H1 (cell line): Measurements from ENCODE around the gene CD99. TPM values are rescaled to one million over a fixed set of nuclear protein-coding genes. Genes with fewer than 3 reads are reported as not detected.

Experiments used
- CTCF ChIA-PET: fragments of 300-600 bp; sonication (Branson Sonifier 250); formaldehyde crosslinking; loops from one replicate; lab custom pipeline; 2021; ENCODE audit not compliant: partially characterized antibody; lab: Charles Lee
- POLR2A ChIA-PET: fragments of 300-600 bp; sonication (Branson Sonifier 250); formaldehyde crosslinking; loops from one replicate; lab custom pipeline; 2021; ENCODE audit warnings: inconsistent platforms; ENCODE audit not compliant: partially characterized antibody; lab: Charles Lee
- DNase-seq, 2 experiments: peaks; one replicate each; pipeline versions ENCODE4 v3.0.0 to v3.0.0-alpha.2; 2010 to 2022; ENCODE audit warnings: low spot score in 2 of 2, low read depth in 1 of 2, mixed read lengths in 1 of 2
- FAIRE-seq: peaks from 2 replicates; lab custom pipeline; 2011; peaks lifted over from hg19 to GRCh38; lab: Jason Lieb, UNC
- H2AFZ ChIP-seq: 2 replicates; pipeline ENCODE4 v1.8.1; 2012; ENCODE audit warnings: low read length, inconsistent platforms
- H2AK5ac ChIP-seq: 2 replicates; pipeline ENCODE4 v1.6.1; 2013; ENCODE audit warnings: low read depth, low read length
- H2BK120ac ChIP-seq: replicated peaks from 2 replicates; pipeline ENCODE3; 2013; ENCODE audit warnings: low read depth, low read length, inconsistent platforms
- H2BK12ac ChIP-seq: 2 replicates; pipeline ENCODE4 v1.6.1; 2013; ENCODE audit warnings: low read depth, low read length
- H2BK15ac ChIP-seq: 2 replicates; pipeline ENCODE4 v1.6.1; 2013; ENCODE audit warnings: low read length
- H2BK20ac ChIP-seq: 2 replicates; pipeline ENCODE4 v1.6.1; 2013; ENCODE audit warnings: low read length
- H2BK5ac ChIP-seq: 2 replicates; pipeline ENCODE4 v1.6.1; 2013; ENCODE audit warnings: low read depth, low read length
- H3K14ac ChIP-seq: 2 replicates; pipeline ENCODE4 v1.6.1; 2013; ENCODE audit warnings: inconsistent platforms; ENCODE audit not compliant: insufficient read length
- H3K18ac ChIP-seq: 2 replicates; pipeline ENCODE4 v1.6.1; 2013; ENCODE audit warnings: low read length; ENCODE audit errors: extremely low read depth
- H3K23ac ChIP-seq: 2 replicates; pipeline ENCODE4 v1.6.1; 2013; ENCODE audit warnings: inconsistent platforms; ENCODE audit not compliant: insufficient read length
- H3K23me2 ChIP-seq: 2 replicates; pipeline ENCODE4 v1.6.1; 2013; ENCODE audit warnings: low read depth, low read length
- H3K27ac ChIP-seq: 2 replicates; pipeline ENCODE4 v1.6.1; 2011; ENCODE audit warnings: low read depth, low read length, inconsistent platforms
- H3K27me3 ChIP-seq, 4 experiments: replicated peaks in 1 of 4; 1 replicate in 1 of 4; 2 replicates in 3 of 4; pipeline versions ENCODE4 v1.6.1 to v1.8.1; 2011 to 2013; ENCODE audit warnings: low read length in 3 of 4, mild to moderate bottlenecking in 3 of 4, inconsistent platforms in 2 of 4, mixed read lengths in 2 of 4, moderate library complexity in 1 of 4; ENCODE audit not compliant: control insufficient read depth in 3 of 4, insufficient read depth in 3 of 4; ENCODE audit errors: extremely low read depth in 1 of 4
- H3K36me3 ChIP-seq, 4 experiments: 2 replicates each; pipeline versions ENCODE4 v1.6.1 to v1.8.1; 2011 to 2013; ENCODE audit warnings: mild to moderate bottlenecking in 4 of 4, low read length in 3 of 4, moderate library complexity in 2 of 4, control low read depth in 1 of 4, inconsistent platforms in 1 of 4; ENCODE audit not compliant: insufficient read depth in 4 of 4, control insufficient read depth in 2 of 4
- H3K4ac ChIP-seq: replicated peaks from 2 replicates; pipeline ENCODE3; 2013; ENCODE audit warnings: low read length, low read depth, mixed read lengths, inconsistent platforms; ENCODE audit not compliant: insufficient read length
- H3K4me1 ChIP-seq, 4 experiments: replicated peaks in 1 of 4; 1 replicate in 1 of 4; 2 replicates in 3 of 4; pipeline versions ENCODE4 v1.6.1 to v1.8.1; 2011 to 2013; ENCODE audit warnings: low read length in 3 of 4, inconsistent platforms in 2 of 4, mixed read lengths in 1 of 4; ENCODE audit not compliant: insufficient read depth in 4 of 4, control insufficient read depth in 3 of 4
- H3K4me2 ChIP-seq, 2 experiments: 2 replicates each; pipeline versions ENCODE4 v1.6.1 to v1.8.1; 2011 to 2013; ENCODE audit warnings: low read depth in 2 of 2, low read length in 2 of 2, control low read depth in 1 of 2, inconsistent platforms in 1 of 2, mild to moderate bottlenecking in 1 of 2; ENCODE audit not compliant: insufficient read depth in 1 of 2
- H3K4me3 ChIP-seq, 4 experiments: fragments of 200-600, 300-600 bp in 1 of 4; sonication (generic), shearing (Covaris generic), sonication (Bioruptor Twin) in 1 of 4; 2 replicates each; pipeline versions ENCODE4 v1.5.1 to v1.8.1; 2011 to 2016; ENCODE audit warnings: low read length in 4 of 4, low read depth in 3 of 4, control low read depth in 2 of 4, inconsistent platforms in 2 of 4, mild to moderate bottlenecking in 2 of 4, mixed read lengths in 1 of 4, moderate library complexity in 1 of 4; ENCODE audit not compliant: insufficient read depth in 2 of 4; ENCODE audit errors: extremely low read depth in 1 of 4
- H3K56ac ChIP-seq: replicated peaks from 2 replicates; pipeline ENCODE3; 2013; ENCODE audit warnings: low read depth, mild to moderate bottlenecking, mixed read lengths, low read length, inconsistent platforms; ENCODE audit not compliant: insufficient read length
- H3K79me1 ChIP-seq: 2 replicates; pipeline ENCODE4 v1.6.1; 2013; ENCODE audit warnings: low read depth, low read length, control low read depth
- H3K79me2 ChIP-seq, 2 experiments: 2 replicates each; pipeline versions ENCODE4 v1.6.1 to v1.8.1; 2012 to 2013; ENCODE audit warnings: low read length in 2 of 2, mild to moderate bottlenecking in 2 of 2, inconsistent platforms in 1 of 2; ENCODE audit not compliant: insufficient read depth in 2 of 2, control insufficient read depth in 1 of 2
- H3K9ac ChIP-seq, 4 experiments: replicated peaks in 1 of 4; 1 replicate in 1 of 4; 2 replicates in 3 of 4; pipeline versions ENCODE4 v1.6.1 to v1.8.1; 2011 to 2013; ENCODE audit warnings: low read depth in 3 of 4, low read length in 3 of 4, control low read depth in 2 of 4, mild to moderate bottlenecking in 2 of 4, moderate library complexity in 2 of 4, inconsistent platforms in 1 of 4; ENCODE audit errors: extremely low read depth in 1 of 4
- H3K9me3 ChIP-seq, 2 experiments: 2 replicates each; pipeline versions ENCODE4 v1.6.1 to v1.8.1; 2012 to 2013; ENCODE audit warnings: mild to moderate bottlenecking in 2 of 2, moderate library complexity in 2 of 2, control low read depth in 1 of 2, inconsistent platforms in 1 of 2, low read depth in 1 of 2, low read length in 1 of 2, mixed read lengths in 1 of 2; ENCODE audit not compliant: insufficient read depth in 2 of 2
- H4K20me1 ChIP-seq, 2 experiments: replicated peaks in 1 of 2; 2 replicates each; pipeline versions ENCODE3 to v1.8.1; 2011 to 2013; ENCODE audit warnings: inconsistent platforms in 2 of 2, low read length in 2 of 2, mild to moderate bottlenecking in 1 of 2; ENCODE audit not compliant: insufficient read depth in 2 of 2, control insufficient read depth in 1 of 2
- H4K5ac ChIP-seq: 2 replicates; pipeline ENCODE4 v1.6.1; 2013; ENCODE audit warnings: low read length, low read depth, mixed read lengths, inconsistent platforms; ENCODE audit not compliant: insufficient read length
- H4K8ac ChIP-seq: 2 replicates; pipeline ENCODE4 v1.8.0; 2013; ENCODE audit warnings: mild to moderate bottlenecking, moderate library complexity, low read length, inconsistent platforms; ENCODE audit not compliant: insufficient read depth; ENCODE audit errors: extremely low read depth
- H4K91ac ChIP-seq: replicated peaks from 2 replicates; pipeline ENCODE3; 2013; ENCODE audit warnings: low read length, mixed read lengths, inconsistent platforms; ENCODE audit not compliant: insufficient read length
- CEBPB ChIP-seq: IDR thresholded peaks from 2 replicates; pipeline ENCODE4 v1.6.1; 2012; ENCODE audit warnings: low read depth, low read length
- EGR1 ChIP-seq: IDR thresholded peaks from 2 replicates; pipeline ENCODE4 v1.6.1; 2011; ENCODE audit warnings: low read depth, low read length, borderline replicate concordance
- JUN ChIP-seq: IDR thresholded peaks from 2 replicates; pipeline ENCODE4 v1.6.1; 2011; ENCODE audit warnings: low read depth, mild to moderate bottlenecking, improper control_type of control experiment, low read length
- KDM4A ChIP-seq: IDR thresholded peaks from one replicate; pipeline ENCODE4 v1.7.1; 2012; ENCODE audit warnings: low read depth, mild to moderate bottlenecking, moderate library complexity, low read length, inconsistent platforms; ENCODE audit not compliant: severe bottlenecking
- RBBP5 ChIP-seq: IDR thresholded peaks from 2 replicates; pipeline ENCODE4 v1.7.1; 2012; ENCODE audit warnings: low read depth, mild to moderate bottlenecking, inconsistent platforms, low read length, moderate library complexity, borderline replicate concordance
- SIRT6 ChIP-seq: IDR thresholded peaks from one replicate; pipeline ENCODE4 v1.7.1; 2012; ENCODE audit warnings: low read length, inconsistent platforms
- TAF7 ChIP-seq: optimal IDR thresholded peaks from 2 replicates; pipeline ENCODE3; 2011; ENCODE audit warnings: low read depth, mild to moderate bottlenecking, inconsistent platforms, low read length, moderate library complexity, borderline replicate concordance
- WGBS, 2 experiments: shearing (Covaris generic) in 1 of 2; methylation state at CpG; one replicate each; pipeline versions ENCODE4 v1.1.6 to v1.1.7; 2013 to 2015; ENCODE audit warnings: low lambda C conversion rate in 2 of 2, mixed read lengths in 2 of 2, inconsistent platforms in 1 of 2, low coverage in 1 of 2, missing lambda C conversion rate in 1 of 2; ENCODE audit not compliant: insufficient replicate concordance in 2 of 2, insufficient coverage in 1 of 2, insufficient read length in 1 of 2; ENCODE audit errors: extremely low coverage in 1 of 2, missing lambda C conversion rate in 1 of 2; 5-methylcytosine and 5-hydroxymethylcytosine counted together
- polyA plus RNA-seq, 7 experiments: library from polyadenylated mRNA; depleted of rRNA in 3 of 7; stranded (reverse) in 5 of 7; unstranded in 2 of 7; fragments of >200 nt in 5 of 7; fragments of 200-250 nt in 2 of 7; gene quantifications; 1 replicate in 5 of 7; 2 replicates in 1 of 7; 4 replicates in 1 of 7; pipeline versions ENCODE4 v1.2.1 to v1.2.3, GENCODE V29; 2011 to 2013; ENCODE audit warnings: missing spikeins in 2 of 7, mixed read lengths in 2 of 7
- total RNA-seq: library from RNA; stranded (reverse); fragmentation: NEBNext Ultra II Directional; extraction: Animal tissue kit (Norgen Biotek cat#: 25700); gene quantifications from 2 replicates; pipeline ENCODE4 v1.2.1, GENCODE V29; 2021
- TF ChIP-seq, protein P1 (sequence below): IDR thresholded peaks from 2 replicates; pipeline ENCODE4 v1.6.1; 2011; ENCODE audit warnings: low read length, improper control_type of control experiment
- TF ChIP-seq, protein P2 (sequence below), 3 experiments: IDR thresholded peaks; 1 replicate in 2 of 3; 2 replicates in 1 of 3; pipeline versions ENCODE4 v1.5.1 to v1.6.1; 2011; ENCODE audit warnings: low read length in 3 of 3, mild to moderate bottlenecking in 3 of 3, inconsistent platforms in 2 of 3, low read depth in 1 of 3, moderate library complexity in 1 of 3; ENCODE audit not compliant: insufficient read depth in 1 of 3; ENCODE audit errors: control extremely low read depth in 1 of 3

The CD99 gene
- total and polyA plus RNA-seq, 2 of the 8 experiments (the other 6 are each of a cell fraction or from before 2014, with no cell fraction given) = 30.1 to 47.8 TPM

DNA sequence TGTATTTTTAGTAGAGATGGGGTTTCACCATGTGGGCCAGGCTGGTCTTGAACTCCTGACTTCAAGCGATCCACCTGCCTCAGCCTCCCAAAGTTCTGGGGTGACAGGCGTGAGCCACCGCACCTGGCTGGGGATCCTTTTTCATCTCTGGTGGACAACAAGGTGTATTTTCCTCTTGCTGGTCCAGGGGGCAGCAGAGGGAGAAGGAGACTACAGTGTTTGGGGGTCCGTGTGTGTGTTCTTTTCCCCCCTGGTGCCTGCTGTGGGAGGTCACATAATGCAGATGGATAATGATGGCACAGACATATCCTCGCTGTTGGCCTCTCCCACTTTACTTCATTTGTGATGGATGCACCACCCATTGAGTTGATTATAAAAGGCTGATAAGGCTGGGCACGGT, 39.0 kb upstream of the CD99 start:
- H3K4me3 ChIP-seq = no peak overlapping the region
- no peaks in the 10 kb centered on the region for H3K79me2 ChIP-seq
- no peak overlapping the region for H3K9ac ChIP-seq
- no peak overlapping the region for H3K56ac ChIP-seq
- no peak overlapping the region for H2AK5ac ChIP-seq
- 75% methylated on average over 6 of the region's 6 CpGs; no CpG with 5 or more reads in 1 of the 2 experiments for WGBS, 2 experiments
- no peak overlapping the region for H2AFZ ChIP-seq
- DNase-seq = peak in 1 of 2 experiments; percentile 63
- no peak overlapping the region for H4K5ac ChIP-seq
- POLR2A ChIA-PET = no interaction called here
- CTCF ChIA-PET = no interaction called here
- H3K14ac ChIP-seq = no peak overlapping the region
- no peak overlapping the region for H3K18ac ChIP-seq
- H4K91ac ChIP-seq = no peak overlapping the region
- H3K27ac ChIP-seq = no peak overlapping the region
- no peak overlapping the region for H2BK5ac ChIP-seq
- peaks cover 9% of the 10 kb centered on the region; the same call in 1 of the 2 replicates for H3K23me2 ChIP-seq
- no peak overlapping the region for H2BK20ac ChIP-seq
- H3K4me2 ChIP-seq = no peak overlapping the region
- no peaks in the 10 kb centered on the region for H3K79me1 ChIP-seq
- no peaks in the 10 kb centered on the region for H3K9me3 ChIP-seq
- no peak overlapping the region for H4K8ac ChIP-seq
- H2BK15ac ChIP-seq = no peak overlapping the region
- no peaks in the 10 kb centered on the region for H3K27me3 ChIP-seq
- H3K36me3 ChIP-seq = peaks cover 0 to 7% (median 0%) of the 10 kb centered on the region in 4 experiments; a peak in 1 of 8 replicates
- no peak overlapping the region for H3K23ac ChIP-seq
- no peak overlapping the region for H2BK12ac ChIP-seq
- H4K20me1 ChIP-seq = peaks cover 0 to 2% of the 10 kb centered on the region in 2 experiments
- H3K4me1 ChIP-seq = no peaks in the 10 kb centered on the region
- H3K4ac ChIP-seq = no peak overlapping the region
- H2BK120ac ChIP-seq = no peak overlapping the region
- no peak for FAIRE-seq
- no peak for TF ChIP-seq SIRT6
- TF ChIP-seq RBBP5 = no peak
- TF ChIP-seq CEBPB = no peak
- no peak for TF ChIP-seq TAF7
- TF ChIP-seq JUN = no peak
- no peak for TF ChIP-seq EGR1
- TF ChIP-seq, protein P1, sequence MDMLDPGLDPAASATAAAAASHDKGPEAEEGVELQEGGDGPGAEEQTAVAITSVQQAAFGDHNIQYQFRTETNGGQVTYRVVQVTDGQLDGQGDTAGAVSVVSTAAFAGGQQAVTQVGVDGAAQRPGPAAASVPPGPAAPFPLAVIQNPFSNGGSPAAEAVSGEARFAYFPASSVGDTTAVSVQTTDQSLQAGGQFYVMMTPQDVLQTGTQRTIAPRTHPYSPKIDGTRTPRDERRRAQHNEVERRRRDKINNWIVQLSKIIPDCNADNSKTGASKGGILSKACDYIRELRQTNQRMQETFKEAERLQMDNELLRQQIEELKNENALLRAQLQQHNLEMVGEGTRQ = no peak
- TF ChIP-seq, protein P2, sequence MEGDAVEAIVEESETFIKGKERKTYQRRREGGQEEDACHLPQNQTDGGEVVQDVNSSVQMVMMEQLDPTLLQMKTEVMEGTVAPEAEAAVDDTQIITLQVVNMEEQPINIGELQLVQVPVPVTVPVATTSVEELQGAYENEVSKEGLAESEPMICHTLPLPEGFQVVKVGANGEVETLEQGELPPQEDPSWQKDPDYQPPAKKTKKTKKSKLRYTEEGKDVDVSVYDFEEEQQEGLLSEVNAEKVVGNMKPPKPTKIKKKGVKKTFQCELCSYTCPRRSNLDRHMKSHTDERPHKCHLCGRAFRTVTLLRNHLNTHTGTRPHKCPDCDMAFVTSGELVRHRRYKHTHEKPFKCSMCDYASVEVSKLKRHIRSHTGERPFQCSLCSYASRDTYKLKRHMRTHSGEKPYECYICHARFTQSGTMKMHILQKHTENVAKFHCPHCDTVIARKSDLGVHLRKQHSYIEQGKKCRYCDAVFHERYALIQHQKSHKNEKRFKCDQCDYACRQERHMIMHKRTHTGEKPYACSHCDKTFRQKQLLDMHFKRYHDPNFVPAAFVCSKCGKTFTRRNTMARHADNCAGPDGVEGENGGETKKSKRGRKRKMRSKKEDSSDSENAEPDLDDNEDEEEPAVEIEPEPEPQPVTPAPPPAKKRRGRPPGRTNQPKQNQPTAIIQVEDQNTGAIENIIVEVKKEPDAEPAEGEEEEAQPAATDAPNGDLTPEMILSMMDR (IDR thresholded peaks at IDR 0.05; ENCODE audit: control extremely low read depth in 1 of 3, insufficient read depth in 1 of 3, low read depth in 1 of 3, low read length in 3 of 3) = peak; percentile 42 to 58 (median 43)
- TF ChIP-seq KDM4A = no peak
